CD14-positive monocyte (primary cell): Measurements from ENCODE around the gene NHERF1. TPM values are rescaled to one million over a fixed set of nuclear protein-coding genes. Genes with fewer than 3 reads are reported as not detected.

Experiments
- DNase-seq, 3 donors: peaks; one replicate each; pipeline ENCODE4 v3.0.0-alpha.2; 2011 to 2022
- H2AFZ ChIP-seq: 2 replicates; pipeline ENCODE4 v1.6.0; 2012; ENCODE audit warnings: mild to moderate bottlenecking, low read depth, low read length, inconsistent platforms; ENCODE audit not compliant: insufficient read depth, poor library complexity, severe bottlenecking
- H3K27ac ChIP-seq, 2 donors: 1 replicate in 1 of 2; 2 replicates in 1 of 2; pipeline ENCODE4 v1.5.1; 2012 to 2013; ENCODE audit warnings: low read length in 2 of 2, control low read depth in 1 of 2, inconsistent platforms in 1 of 2, low read depth in 1 of 2, mild to moderate bottlenecking in 1 of 2
- H3K27me3 ChIP-seq, 2 donors: one replicate each; pipeline versions ENCODE4 v1.6.0 to v1.6.1; 2011 to 2013; ENCODE audit warnings: low read length in 2 of 2; ENCODE audit not compliant: control insufficient read depth in 2 of 2, insufficient read depth in 2 of 2
- H3K36me3 ChIP-seq, 2 donors: replicated peaks in 1 of 2; 1 replicate in 1 of 2; 2 replicates in 1 of 2; pipeline versions ENCODE4 v1.5.1 to v1.6.1; 2012 to 2013; ENCODE audit warnings: low read length in 2 of 2, control low read depth in 1 of 2, inconsistent platforms in 1 of 2, mild to moderate bottlenecking in 1 of 2; ENCODE audit not compliant: insufficient read depth in 2 of 2, control insufficient read depth in 1 of 2
- H3K4me1 ChIP-seq, 2 donors: 1 replicate in 1 of 2; 2 replicates in 1 of 2; pipeline versions ENCODE4 v1.5.1 to v1.6.1; 2012 to 2013; ENCODE audit warnings: low read length in 2 of 2, control low read depth in 1 of 2, inconsistent platforms in 1 of 2, mild to moderate bottlenecking in 1 of 2, moderate library complexity in 1 of 2; ENCODE audit not compliant: insufficient read depth in 2 of 2, control insufficient read depth in 1 of 2
- H3K4me2 ChIP-seq: replicated peaks from 2 replicates; pipeline ENCODE3; 2012; ENCODE audit warnings: low read length, moderate library complexity, mild to moderate bottlenecking; ENCODE audit not compliant: poor library complexity, severe bottlenecking; ENCODE audit errors: extremely low read depth
- H3K4me3 ChIP-seq, 3 experiments: fragments of 200-600 bp in 1 of 3; sonication (generic) in 1 of 3; replicated peaks in 1 of 3; 1 replicate in 2 of 3; 2 replicates in 1 of 3; pipeline ENCODE4 v1.5.1; 2011 to 2013; ENCODE audit warnings: low read length in 3 of 3, mild to moderate bottlenecking in 3 of 3, control low read depth in 2 of 3, low read depth in 2 of 3, inconsistent platforms in 1 of 3, moderate library complexity in 1 of 3
- H3K79me2 ChIP-seq: 2 replicates; pipeline ENCODE4 v1.6.0; 2012; ENCODE audit warnings: mild to moderate bottlenecking, control low read depth, inconsistent platforms, low read length, moderate library complexity; ENCODE audit not compliant: insufficient read depth
- H3K9ac ChIP-seq: 2 replicates; pipeline ENCODE4 v1.6.0; 2017; ENCODE audit warnings: low read length, mild to moderate bottlenecking; ENCODE audit not compliant: insufficient read depth, poor library complexity, severe bottlenecking
- H3K9me3 ChIP-seq, 2 donors: replicated peaks in 1 of 2; 1 replicate in 1 of 2; 2 replicates in 1 of 2; pipeline versions ENCODE4 v1.5.1 to v1.6.1; 2012 to 2013; ENCODE audit warnings: low read length in 2 of 2, control low read depth in 1 of 2; ENCODE audit not compliant: control insufficient read depth in 1 of 2, insufficient read depth in 1 of 2
- H4K20me1 ChIP-seq: 2 replicates; pipeline ENCODE4 v1.6.0; 2012; ENCODE audit warnings: mild to moderate bottlenecking, low read length, control low read depth, moderate library complexity; ENCODE audit not compliant: insufficient read depth
- H3K27ac Mint-ChIP-seq, 7 donors: one replicate each; pipeline ENCODE4 v1.8.0; 2020; ENCODE audit warnings: mild to moderate bottlenecking in 7 of 7, mixed read lengths in 7 of 7, moderate library complexity in 6 of 7, inconsistent platforms in 2 of 7
- H3K27me3 Mint-ChIP-seq, 3 donors: one replicate each; pipeline ENCODE4 v1.8.0; 2021 to 2022; ENCODE audit warnings: low read depth in 3 of 3, mild to moderate bottlenecking in 3 of 3, mixed read lengths in 3 of 3, moderate library complexity in 3 of 3, inconsistent platforms in 1 of 3
- H3K36me3 Mint-ChIP-seq, 2 donors: one replicate each; pipeline ENCODE4 v1.8.0; 2020; ENCODE audit warnings: mixed read lengths in 2 of 2, inconsistent platforms in 1 of 2, mild to moderate bottlenecking in 1 of 2
- H3K4me1 Mint-ChIP-seq: one replicate; pipeline ENCODE4 v1.8.0; 2020; ENCODE audit warnings: mild to moderate bottlenecking, mixed read lengths
- H3K4me3 Mint-ChIP-seq, 2 donors: one replicate each; pipeline ENCODE4 v1.8.0; 2020; ENCODE audit warnings: mild to moderate bottlenecking in 2 of 2, mixed read lengths in 2 of 2, moderate library complexity in 1 of 2
- H3K9me3 Mint-ChIP-seq, 7 donors: one replicate each; pipeline ENCODE4 v1.8.0; 2020 to 2022; ENCODE audit warnings: mixed read lengths in 7 of 7, mild to moderate bottlenecking in 6 of 7, moderate library complexity in 6 of 7, inconsistent platforms in 2 of 7
- WGBS: methylation state at CpG from one replicate; pipeline ENCODE4 v1.1.5; 2013; ENCODE audit warnings: missing lambda C conversion rate; ENCODE audit not compliant: insufficient coverage; 5-methylcytosine and 5-hydroxymethylcytosine counted together
- intact Hi-C, 2 donors: fragments of 100-400 bp; cut with micrococcal nuclease; formaldehyde crosslinking; loops; one replicate each; pipeline versions ENCODE4 v1.15.0 to v1.15.1; 2023
- polyA plus RNA-seq, 3 donors: library from polyadenylated mRNA; depleted of rRNA in 1 of 3; unstranded in 2 of 3; stranded (reverse) in 1 of 3; fragments of 300-500 nt in 2 of 3; fragments of >200 nt in 1 of 3; fragmentation: Illumina TruSeq in 2 of 3; gene quantifications; 1 replicate in 2 of 3; 2 replicates in 1 of 3; pipeline ENCODE4 v1.2.3, GENCODE V29; 2012 to 2021
- TF ChIP-seq, protein P1 (sequence below): fragments of 200-600 bp; IDR thresholded peaks from one replicate; pipeline ENCODE4 v1.8.0; 2022; ENCODE audit warnings: antibody characterized with exemption, mild to moderate bottlenecking

The NHERF1 gene
- polyA plus RNA-seq, 3 donors: 79.5 to 149 (median 131) TPM

DNA sequence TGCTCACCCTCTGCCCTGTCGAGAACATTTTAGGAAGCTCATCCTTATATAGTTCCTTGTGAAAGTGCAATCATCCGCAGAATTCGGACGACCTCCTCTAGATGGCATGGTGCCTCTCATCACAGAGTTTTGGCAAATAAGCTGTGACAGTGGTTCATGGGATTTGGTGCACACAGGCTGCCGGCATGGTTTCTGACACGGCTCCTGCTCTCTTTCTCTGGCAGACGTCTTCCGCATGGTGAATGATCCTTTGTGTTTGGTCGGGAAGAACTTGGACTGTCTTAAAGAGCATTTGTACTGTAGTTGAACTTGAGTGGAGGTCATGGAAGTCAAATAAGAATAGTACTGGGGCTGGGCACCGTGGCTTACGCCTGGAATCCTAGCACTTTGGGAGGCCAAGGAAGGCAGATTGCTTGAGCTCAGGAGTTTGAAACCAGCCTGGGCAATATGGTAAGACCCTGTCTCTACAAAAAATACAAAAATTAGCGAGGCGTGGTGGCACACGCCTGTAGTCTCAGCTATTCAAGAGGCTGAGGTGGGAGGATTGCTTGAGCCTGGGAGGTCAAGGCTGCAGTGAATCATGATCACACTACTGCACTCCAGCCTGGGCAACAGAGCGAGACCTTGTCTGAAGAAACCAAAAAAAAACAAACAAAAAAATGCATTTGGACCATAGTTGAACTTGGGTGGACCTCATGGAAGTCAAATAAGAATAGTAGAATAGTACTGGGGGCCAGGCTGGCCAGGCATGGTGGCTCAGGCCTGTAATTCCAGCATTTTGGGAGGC is 62.5 kb downstream of the NHERF1 start:
- WGBS: 86% methylated on average over 10 of the region's 15 CpGs
- intact Hi-C loops: no loop called here
- Mint-ChIP-seq H3K9me3 (no peaks in the 10 kb centered on the region), H3K36me3 (peaks cover 55 to 74% of the 10 kb centered on the region in 2 donors), H3K27me3 (peaks cover 0 to 8% (median 2%) of the 10 kb centered on the region in 3 donors), H3K4me3 (no peak overlapping the region), H3K4me1 (peaks cover 81% of the 10 kb centered on the region), H3K27ac (no peak overlapping the region)
- peaks cover 65 to 79% of the 10 kb centered on the region in 2 donors for H3K4me1 ChIP-seq
- no peak for DNase-seq
- no peak overlapping the region for H3K9ac ChIP-seq
- TF ChIP-seq, protein P1, sequence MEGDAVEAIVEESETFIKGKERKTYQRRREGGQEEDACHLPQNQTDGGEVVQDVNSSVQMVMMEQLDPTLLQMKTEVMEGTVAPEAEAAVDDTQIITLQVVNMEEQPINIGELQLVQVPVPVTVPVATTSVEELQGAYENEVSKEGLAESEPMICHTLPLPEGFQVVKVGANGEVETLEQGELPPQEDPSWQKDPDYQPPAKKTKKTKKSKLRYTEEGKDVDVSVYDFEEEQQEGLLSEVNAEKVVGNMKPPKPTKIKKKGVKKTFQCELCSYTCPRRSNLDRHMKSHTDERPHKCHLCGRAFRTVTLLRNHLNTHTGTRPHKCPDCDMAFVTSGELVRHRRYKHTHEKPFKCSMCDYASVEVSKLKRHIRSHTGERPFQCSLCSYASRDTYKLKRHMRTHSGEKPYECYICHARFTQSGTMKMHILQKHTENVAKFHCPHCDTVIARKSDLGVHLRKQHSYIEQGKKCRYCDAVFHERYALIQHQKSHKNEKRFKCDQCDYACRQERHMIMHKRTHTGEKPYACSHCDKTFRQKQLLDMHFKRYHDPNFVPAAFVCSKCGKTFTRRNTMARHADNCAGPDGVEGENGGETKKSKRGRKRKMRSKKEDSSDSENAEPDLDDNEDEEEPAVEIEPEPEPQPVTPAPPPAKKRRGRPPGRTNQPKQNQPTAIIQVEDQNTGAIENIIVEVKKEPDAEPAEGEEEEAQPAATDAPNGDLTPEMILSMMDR: no peak
- H3K79me2 ChIP-seq: peaks cover 12% of the 10 kb centered on the region
- no peak overlapping the region for H2AFZ ChIP-seq
- H4K20me1 ChIP-seq: peaks cover 75% of the 10 kb centered on the region
- H3K9me3 ChIP-seq: no peaks in the 10 kb centered on the region
- H3K36me3 ChIP-seq: peaks cover 7 to 33% of the 10 kb centered on the region in 2 donors
- no peaks in the 10 kb centered on the region for H3K27me3 ChIP-seq
- no peak overlapping the region for H3K4me3 ChIP-seq
- no peak overlapping the region for H3K4me2 ChIP-seq
- H3K27ac ChIP-seq: no peak overlapping the region

DNA sequence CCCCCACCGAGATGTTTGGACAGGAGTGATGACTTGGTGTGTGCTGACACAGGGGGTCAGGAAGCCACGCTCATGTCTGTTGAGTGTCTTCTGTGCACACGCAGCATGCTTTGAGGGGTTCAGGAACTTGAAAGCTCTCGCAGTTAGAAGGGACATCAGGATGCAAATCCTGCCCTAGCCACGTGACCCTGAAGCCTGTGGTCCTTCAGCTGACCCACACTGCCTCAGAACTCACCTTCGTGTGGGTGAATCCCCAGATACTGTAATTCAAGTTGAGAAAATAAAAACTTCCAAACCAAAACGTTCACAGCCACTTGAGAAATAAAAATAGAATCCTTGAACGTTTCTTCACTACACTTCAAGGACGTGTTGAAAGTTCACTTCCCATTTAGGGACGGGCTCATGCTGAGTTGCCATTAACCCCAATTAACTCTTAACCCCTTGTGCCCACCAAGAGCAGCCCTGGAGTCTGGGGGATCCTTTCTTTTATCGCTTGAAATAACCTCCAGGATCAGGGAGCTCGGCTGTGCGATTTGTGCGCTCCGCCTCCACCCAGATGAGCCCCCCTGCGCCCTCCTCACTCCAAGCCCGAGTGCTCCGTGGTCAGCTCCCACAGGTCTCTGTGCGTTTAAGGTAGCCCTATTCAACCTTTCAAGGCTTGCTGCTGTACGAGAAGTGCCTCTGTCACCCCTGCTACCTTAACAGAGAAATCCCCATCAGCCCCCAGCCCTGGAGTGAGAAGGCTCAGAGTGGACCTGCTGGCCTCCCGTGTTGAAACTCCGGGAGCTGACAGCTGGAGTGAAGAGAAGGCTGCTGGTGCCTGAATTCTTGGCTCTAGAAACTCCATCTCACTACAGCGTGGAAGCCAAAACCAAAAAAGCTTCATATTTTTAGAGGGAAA is 63.9 kb downstream of the NHERF1 start:
- Histone ChIP-seq H3K27me3 (no peaks in the 10 kb centered on the region), H3K4me3 (peak overlapping the region in 1 of 3 experiments; percentile 58), H3K4me2 (peak overlapping the region; percentile 71), H3K9me3 (no peaks in the 10 kb centered on the region), H3K9ac (peak overlapping the region; percentile 12), H3K4me1 (peaks cover 62 to 71% of the 10 kb centered on the region in 2 donors), H3K36me3 (peaks cover 14 to 38% of the 10 kb centered on the region in 2 donors), H3K27ac (peak overlapping the region; percentile 37 to 52), H4K20me1 (peaks cover 77% of the 10 kb centered on the region), H3K79me2 (peaks cover 12% of the 10 kb centered on the region), H2AFZ (no peak overlapping the region)
- no peaks in the 10 kb centered on the region for H3K9me3 Mint-ChIP-seq
- peaks cover 72% of the 10 kb centered on the region for H3K4me1 Mint-ChIP-seq
- H3K27me3 Mint-ChIP-seq: peaks cover 0 to 4% (median 2%) of the 10 kb centered on the region in 3 donors
- TF ChIP-seq, protein P1: no peak
- H3K36me3 Mint-ChIP-seq: peaks cover 59 to 76% of the 10 kb centered on the region in 2 donors
- peak overlapping the region; percentile 49 to 83 (median 79) for H3K27ac Mint-ChIP-seq
- 46% methylated on average over 17 of the region's 23 CpGs for WGBS
- peak overlapping the region; percentile 58 to 81 for H3K4me3 Mint-ChIP-seq
- intact Hi-C loops: no loop called here
- peak in 2 of 3 donors; percentile 20 to 22 for DNase-seq
